ENCODE measurements around the gene RPTOR. TPM values are rescaled to one million over a fixed set of nuclear protein-coding genes. Genes with fewer than 3 reads are reported as not detected.

Gene RPTOR
- total RNA-seq, 1 experiment from 2014 or later = 66.7 TPM

GRCh38 chr17:80918731-80919130 lies 374.1 kb downstream of the RPTOR start:
- Histone ChIP-seq H3K36me3 (ENCODE audit: control insufficient read depth, insufficient read depth, low read length) (peaks cover 5% of the 10 kb centered on the region), H3K9me3 (peaks cover 11% of the 10 kb centered on the region), H3K27me3 (replicated peaks; ENCODE audit: control insufficient read depth, insufficient read depth, low read length) (no peaks in the 10 kb centered on the region), H3K4me1 (no peaks in the 10 kb centered on the region), H3K4me3 (ENCODE audit: low read depth, low read length) (no peak overlapping the region)
- H3K27me3 Mint-ChIP-seq (ENCODE audit: insufficient read depth, unreplicated experiment) = no peaks in the 10 kb centered on the region
- no peaks in the 10 kb centered on the region for H3K9me3 Mint-ChIP-seq (ENCODE audit: unreplicated experiment)
- TF ChIP-seq CTCF (IDR thresholded peaks at IDR 0.05; ENCODE audit: insufficient read depth in 1 of 2, low read depth in 1 of 2, low read length in 1 of 2, severe bottlenecking in 1 of 2, unreplicated experiment in 1 of 2) = no peak
- intact Hi-C loops (cut with micrococcal nuclease; ENCODE audit: unreplicated experiment) = no loop called here
- POLR2A ChIA-PET = no interaction called here
- CTCF ChIA-PET = no interaction called here
- H3K36me3 Mint-ChIP-seq (ENCODE audit: insufficient read depth, unreplicated experiment) = peaks cover 25% of the 10 kb centered on the region
- H3K4me1 Mint-ChIP-seq (ENCODE audit: low read depth, unreplicated experiment) = no peaks in the 10 kb centered on the region
- DNase-seq = no peak
- H3K4me3 Mint-ChIP-seq (ENCODE audit: unreplicated experiment) = no peak overlapping the region
- no TSS peak for BruUV-seq (replicated peaks)
- H3K27ac Mint-ChIP-seq (ENCODE audit: unreplicated experiment) = no peak overlapping the region

GRCh38 chr17:80919331-80920311 lies 375.0 kb downstream of the RPTOR start:
- H3K4me3 ChIP-seq (ENCODE audit: low read depth, low read length) = no peak overlapping the region
- no peaks in the 10 kb centered on the region for H3K4me1 ChIP-seq
- ChIA-PET CTCF (no interaction called here), POLR2A (no interaction called here)
- TF ChIP-seq CTCF (IDR thresholded peaks at IDR 0.05; ENCODE audit: insufficient read depth in 1 of 2, low read depth in 1 of 2, low read length in 1 of 2, severe bottlenecking in 1 of 2, unreplicated experiment in 1 of 2) = no peak
- no peak for DNase-seq
- peaks cover 2% of the 10 kb centered on the region for H3K9me3 ChIP-seq
- intact Hi-C loops (cut with micrococcal nuclease; ENCODE audit: unreplicated experiment) = no loop called here
- Mint-ChIP-seq H3K4me1 (ENCODE audit: low read depth, unreplicated experiment) (no peaks in the 10 kb centered on the region), H3K9me3 (ENCODE audit: unreplicated experiment) (no peaks in the 10 kb centered on the region), H3K27me3 (ENCODE audit: insufficient read depth, unreplicated experiment) (no peaks in the 10 kb centered on the region), H3K36me3 (ENCODE audit: insufficient read depth, unreplicated experiment) (peaks cover 27% of the 10 kb centered on the region), H3K4me3 (ENCODE audit: unreplicated experiment) (no peak overlapping the region), H3K27ac (ENCODE audit: unreplicated experiment) (no peak overlapping the region)
- no TSS peak for BruUV-seq (replicated peaks)
- H3K36me3 ChIP-seq (ENCODE audit: control insufficient read depth, insufficient read depth, low read length) = peaks cover 2% of the 10 kb centered on the region
- H3K27me3 ChIP-seq (replicated peaks; ENCODE audit: control insufficient read depth, insufficient read depth, low read length) = no peaks in the 10 kb centered on the region

GRCh38 chr17:80920441-80920840 lies 375.8 kb downstream of the RPTOR start:
- ChIA-PET CTCF (no interaction called here), POLR2A (no interaction called here)
- no peak overlapping the region for H3K4me3 Mint-ChIP-seq (ENCODE audit: unreplicated experiment)
- Histone ChIP-seq H3K9me3 (no peaks in the 10 kb centered on the region), H3K36me3 (ENCODE audit: control insufficient read depth, insufficient read depth, low read length) (peaks cover 2% of the 10 kb centered on the region; the same call in 1 of the 2 replicates), H3K4me1 (no peaks in the 10 kb centered on the region), H3K4me3 (ENCODE audit: low read depth, low read length) (no peak overlapping the region), H3K27me3 (replicated peaks; ENCODE audit: control insufficient read depth, insufficient read depth, low read length) (no peaks in the 10 kb centered on the region)
- no peak for TF ChIP-seq CTCF (IDR thresholded peaks at IDR 0.05; ENCODE audit: insufficient read depth in 1 of 2, low read depth in 1 of 2, low read length in 1 of 2, severe bottlenecking in 1 of 2, unreplicated experiment in 1 of 2)
- no peaks in the 10 kb centered on the region for H3K27me3 Mint-ChIP-seq (ENCODE audit: insufficient read depth, unreplicated experiment)
- BruUV-seq (replicated peaks) = no TSS peak
- H3K9me3 Mint-ChIP-seq (ENCODE audit: unreplicated experiment) = no peaks in the 10 kb centered on the region
- peaks cover 27% of the 10 kb centered on the region for H3K36me3 Mint-ChIP-seq (ENCODE audit: insufficient read depth, unreplicated experiment)
- no peak for DNase-seq
- H3K27ac Mint-ChIP-seq (ENCODE audit: unreplicated experiment) = no peak overlapping the region
- intact Hi-C loops (cut with micrococcal nuclease; ENCODE audit: unreplicated experiment) = no loop called here
- no peaks in the 10 kb centered on the region for H3K4me1 Mint-ChIP-seq (ENCODE audit: low read depth, unreplicated experiment)
